ENCODE data around the gene EID3. TPM values are rescaled to one million over a fixed set of nuclear protein-coding genes. Genes with fewer than 3 reads are reported as not detected.

The EID3 gene
- total RNA-seq, 1 experiment from 2014 or later, result 1.4 TPM

DNA sequence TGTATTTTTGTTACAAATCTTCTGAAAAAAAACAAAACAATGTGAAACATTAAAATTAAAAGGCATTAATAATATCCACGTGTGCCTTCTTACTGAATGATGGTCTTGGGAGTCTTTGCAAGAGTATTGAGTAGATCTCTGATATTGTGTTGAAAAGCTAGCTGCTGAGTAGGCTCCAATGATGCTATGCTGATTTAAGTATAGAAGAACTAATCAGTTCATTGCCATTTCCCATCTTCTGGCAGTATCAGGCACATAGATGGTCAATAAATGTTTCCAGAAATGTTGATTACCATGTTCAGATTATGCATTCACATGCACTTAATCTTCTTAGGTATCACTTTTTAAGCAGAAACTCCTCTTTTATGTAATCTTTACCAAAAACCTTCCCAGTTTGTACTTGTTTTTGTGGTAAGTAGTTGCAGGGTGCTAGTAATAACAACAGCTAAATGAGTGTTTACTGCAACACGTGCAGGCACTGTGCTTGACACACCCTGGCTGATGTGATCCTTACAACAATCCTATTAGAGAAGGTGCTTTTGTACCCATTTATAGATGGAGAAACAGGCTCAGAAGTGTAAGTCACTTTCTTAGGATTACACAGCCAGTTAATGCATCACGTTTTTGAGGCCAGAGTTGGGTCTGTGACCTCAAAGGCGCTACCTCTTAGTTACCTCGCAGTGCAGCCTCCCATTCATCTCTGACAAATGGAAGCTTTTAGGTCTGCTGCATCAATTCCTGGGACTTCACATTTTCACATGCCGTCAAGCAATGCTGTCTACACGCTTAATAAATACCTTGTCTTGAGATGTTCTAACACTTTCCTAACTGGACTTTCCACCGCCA is 46.9 kb downstream of the EID3 start:
- WGBS (ENCODE audit: extremely low coverage, insufficient read length, low lambda C conversion rate), result no CpG with 5 or more reads among the region's 8 CpGs
- H4K8ac ChIP-seq (replicated peaks; ENCODE audit: insufficient read length, low read depth, low read length), result no peak overlapping the region
- Mint-ChIP-seq H3K4me1 (peaks cover 15 to 22% of the 10 kb centered on the region in 2 experiments), H3K4me3 (no peak overlapping the region), H3K27me3 (ENCODE audit: low read depth) (no peaks in the 10 kb centered on the region), H3K36me3 (ENCODE audit: insufficient read depth in 1 of 3, low read depth in 3 of 3) (peaks cover 10 to 32% (median 26%) of the 10 kb centered on the region in 3 experiments; a peak in 6 of 7 replicates), H3K27ac (peak overlapping the region; percentile 37 to 87 (median 58); a peak in 5 of 7 replicates), H3K9me3 (no peaks in the 10 kb centered on the region)
- no peak overlapping the region for H2BK15ac ChIP-seq (ENCODE audit: low read depth, low read length)
- H3K14ac ChIP-seq (ENCODE audit: insufficient read depth, low read length), result no peak overlapping the region
- no peak overlapping the region for H2BK20ac ChIP-seq (ENCODE audit: low read depth, low read length, poor library complexity, severe bottlenecking)
- no peaks in the 10 kb centered on the region for H3K9me3 ChIP-seq (ENCODE audit: control insufficient read depth, low read depth, low read length)
- no peak overlapping the region for H4K91ac ChIP-seq (ENCODE audit: insufficient read length, low read depth, low read length)
- H3K23me2 ChIP-seq (ENCODE audit: insufficient read length, low read depth, low read length, poor library complexity, severe bottlenecking), result no peaks in the 10 kb centered on the region
- H3K27ac ChIP-seq (ENCODE audit: insufficient read length, low read depth, low read length), result peak overlapping the region; percentile 33
- no peak overlapping the region for H4K5ac ChIP-seq (ENCODE audit: insufficient read length, low read depth, low read length)
- H3K79me2 ChIP-seq (ENCODE audit: insufficient read depth, low read length), result no peaks in the 10 kb centered on the region
- H3K4me1 ChIP-seq (ENCODE audit: insufficient read depth, low read length), result peaks cover 9% of the 10 kb centered on the region
- H3K23ac ChIP-seq (ENCODE audit: insufficient read length, low read depth, low read length), result no peak overlapping the region
- H3K27me3 ChIP-seq (ENCODE audit: insufficient read depth, low read length), result no peaks in the 10 kb centered on the region
- H2BK12ac ChIP-seq (ENCODE audit: insufficient read length, low read depth, low read length), result no peak overlapping the region
- TF ChIP-seq, protein P1, sequence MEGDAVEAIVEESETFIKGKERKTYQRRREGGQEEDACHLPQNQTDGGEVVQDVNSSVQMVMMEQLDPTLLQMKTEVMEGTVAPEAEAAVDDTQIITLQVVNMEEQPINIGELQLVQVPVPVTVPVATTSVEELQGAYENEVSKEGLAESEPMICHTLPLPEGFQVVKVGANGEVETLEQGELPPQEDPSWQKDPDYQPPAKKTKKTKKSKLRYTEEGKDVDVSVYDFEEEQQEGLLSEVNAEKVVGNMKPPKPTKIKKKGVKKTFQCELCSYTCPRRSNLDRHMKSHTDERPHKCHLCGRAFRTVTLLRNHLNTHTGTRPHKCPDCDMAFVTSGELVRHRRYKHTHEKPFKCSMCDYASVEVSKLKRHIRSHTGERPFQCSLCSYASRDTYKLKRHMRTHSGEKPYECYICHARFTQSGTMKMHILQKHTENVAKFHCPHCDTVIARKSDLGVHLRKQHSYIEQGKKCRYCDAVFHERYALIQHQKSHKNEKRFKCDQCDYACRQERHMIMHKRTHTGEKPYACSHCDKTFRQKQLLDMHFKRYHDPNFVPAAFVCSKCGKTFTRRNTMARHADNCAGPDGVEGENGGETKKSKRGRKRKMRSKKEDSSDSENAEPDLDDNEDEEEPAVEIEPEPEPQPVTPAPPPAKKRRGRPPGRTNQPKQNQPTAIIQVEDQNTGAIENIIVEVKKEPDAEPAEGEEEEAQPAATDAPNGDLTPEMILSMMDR (conservative IDR thresholded peaks at IDR 0.05), result no peak
- H3K18ac ChIP-seq (ENCODE audit: insufficient read length, low read depth, low read length), result no peak overlapping the region
- no peak overlapping the region for H2BK5ac ChIP-seq (ENCODE audit: insufficient read length, low read length)
- H2AFZ ChIP-seq (ENCODE audit: low read length), result no peak overlapping the region
- no peaks in the 10 kb centered on the region for H3K79me1 ChIP-seq (ENCODE audit: insufficient read depth, low read depth, low read length, poor library complexity, severe bottlenecking)
- no peak overlapping the region for H3K56ac ChIP-seq (ENCODE audit: insufficient read length, low read depth, low read length)
- H3K4ac ChIP-seq (ENCODE audit: low read depth, low read length), result no peak overlapping the region
- no peak overlapping the region for H3T11ph ChIP-seq (ENCODE audit: low read length)
- no peaks in the 10 kb centered on the region for H4K20me1 ChIP-seq (ENCODE audit: control insufficient read depth, insufficient read depth, insufficient read length)
- H2BK120ac ChIP-seq (ENCODE audit: low read depth, low read length, poor library complexity, severe bottlenecking), result no peak overlapping the region
- peak overlapping the region; percentile 20 for H3K4me2 ChIP-seq (ENCODE audit: insufficient read depth, insufficient read length, low read length)
- no peak overlapping the region for H3K9ac ChIP-seq (ENCODE audit: extremely low read depth, insufficient read length, low read length)
- no peak for DNase-seq
- H2AK5ac ChIP-seq (ENCODE audit: insufficient read length, low read length), result no peak overlapping the region

All from H9 (cell line).